Trophoblast cell (in vitro differentiated cells and primary cell): ENCODE measurements around the gene GSTA1.
A peak's percentile ranks its signal among the peaks of the same experiment; 100 is the strongest.
"Not testable (repeated sequence)": the region's sequence is repeated elsewhere in the genome, so short reads cannot be mapped to it uniquely, and the experiment has no call there.

Experiments used
- DNase-seq, 2 donors: peaks; one replicate each; pipeline ENCODE4 v3.0.0-alpha.2; 2016
- H2AFZ ChIP-seq: 2 replicates; pipeline ENCODE4 v1.6.1; 2013; ENCODE audit warnings: low read length, moderate library complexity, mild to moderate bottlenecking; ENCODE audit not compliant: insufficient read depth, poor library complexity
- H2AK5ac ChIP-seq: 2 replicates; pipeline ENCODE4 v1.6.1; 2013; ENCODE audit warnings: mild to moderate bottlenecking, low read length
- H2BK120ac ChIP-seq: 2 replicates; pipeline ENCODE4 v1.6.1; 2013; ENCODE audit warnings: low read length, mild to moderate bottlenecking, moderate library complexity; ENCODE audit not compliant: insufficient read depth, poor library complexity
- H2BK12ac ChIP-seq: 2 replicates; pipeline ENCODE4 v1.6.1; 2013; ENCODE audit warnings: mild to moderate bottlenecking, low read length, moderate library complexity
- H2BK5ac ChIP-seq: 2 replicates; pipeline ENCODE4 v1.6.1; 2013; ENCODE audit warnings: low read length, low read depth, moderate library complexity, mild to moderate bottlenecking; ENCODE audit not compliant: poor library complexity
- H3K14ac ChIP-seq: 2 replicates; pipeline ENCODE4 v1.6.1; 2013; ENCODE audit warnings: mild to moderate bottlenecking, low read length
- H3K18ac ChIP-seq: 2 replicates; pipeline ENCODE4 v1.6.1; 2013; ENCODE audit warnings: mild to moderate bottlenecking, low read length
- H3K23ac ChIP-seq: 2 replicates; pipeline ENCODE4 v1.6.1; 2013; ENCODE audit warnings: low read length
- H3K27ac ChIP-seq: 2 replicates; pipeline ENCODE4 v1.5.1; 2013; ENCODE audit warnings: low read depth, mild to moderate bottlenecking, inconsistent platforms, low read length, moderate library complexity
- H3K27me3 ChIP-seq: 2 replicates; pipeline ENCODE4 v1.6.1; 2013; ENCODE audit warnings: inconsistent platforms, mild to moderate bottlenecking, low read length, moderate library complexity; ENCODE audit not compliant: insufficient read depth
- H3K36me3 ChIP-seq, 2 experiments: 1 replicate in 1 of 2; 2 replicates in 1 of 2; pipeline ENCODE4 v1.6.1; 2013; ENCODE audit warnings: low read length in 2 of 2, mild to moderate bottlenecking in 2 of 2, moderate library complexity in 1 of 2; ENCODE audit not compliant: insufficient read depth in 2 of 2, control insufficient read depth in 1 of 2
- H3K4ac ChIP-seq: 2 replicates; pipeline ENCODE4 v1.6.1; 2013; ENCODE audit warnings: low read depth, mild to moderate bottlenecking, low read length, moderate library complexity
- H3K4me1 ChIP-seq, 2 experiments: 1 replicate in 1 of 2; 2 replicates in 1 of 2; pipeline ENCODE4 v1.6.1; 2013; ENCODE audit warnings: low read length in 2 of 2, mild to moderate bottlenecking in 2 of 2, moderate library complexity in 1 of 2; ENCODE audit not compliant: insufficient read depth in 2 of 2, control insufficient read depth in 1 of 2
- H3K4me2 ChIP-seq: 2 replicates; pipeline ENCODE4 v1.6.1; 2013; ENCODE audit warnings: inconsistent platforms, mild to moderate bottlenecking, low read length, moderate library complexity
- H3K4me3 ChIP-seq: 2 replicates; pipeline ENCODE4 v1.5.1; 2013; ENCODE audit warnings: mild to moderate bottlenecking, low read depth, low read length, inconsistent platforms
- H3K79me1 ChIP-seq: one replicate; pipeline ENCODE4 v1.6.1; 2013; ENCODE audit warnings: low read length
- H3K79me2 ChIP-seq: 2 replicates; pipeline ENCODE4 v1.6.1; 2013; ENCODE audit warnings: low read length, mild to moderate bottlenecking; ENCODE audit not compliant: control insufficient read depth, insufficient read depth, poor library complexity
- H3K9ac ChIP-seq: 2 replicates; pipeline ENCODE4 v1.6.1; 2013; ENCODE audit warnings: mild to moderate bottlenecking, low read length
- H3K9me3 ChIP-seq: 2 replicates; pipeline ENCODE4 v1.6.1; 2013; ENCODE audit warnings: low read depth, mild to moderate bottlenecking, control low read depth, inconsistent platforms, low read length; ENCODE audit not compliant: insufficient read depth
- H4K12ac ChIP-seq: 2 replicates; pipeline ENCODE4 v1.6.1; 2013; ENCODE audit warnings: low read depth, mild to moderate bottlenecking, low read length, moderate library complexity
- H4K8ac ChIP-seq: 2 replicates; pipeline ENCODE4 v1.6.1; 2013; ENCODE audit warnings: low read depth, mild to moderate bottlenecking, low read length, moderate library complexity
- H4K91ac ChIP-seq: one replicate; pipeline ENCODE4 v1.6.1; 2013; ENCODE audit warnings: low read depth, mild to moderate bottlenecking, low read length, moderate library complexity
- WGBS: extraction: QIAGEN DNeasy Blood & Tissue Kit; methylation state at CpG from one replicate; pipeline ENCODE4 v1.1.7; 2013; ENCODE audit warnings: missing lambda C conversion rate; ENCODE audit not compliant: insufficient read length, insufficient coverage; ENCODE audit errors: extremely low coverage; 5-methylcytosine and 5-hydroxymethylcytosine counted together

GSTA1 gene

DNA sequence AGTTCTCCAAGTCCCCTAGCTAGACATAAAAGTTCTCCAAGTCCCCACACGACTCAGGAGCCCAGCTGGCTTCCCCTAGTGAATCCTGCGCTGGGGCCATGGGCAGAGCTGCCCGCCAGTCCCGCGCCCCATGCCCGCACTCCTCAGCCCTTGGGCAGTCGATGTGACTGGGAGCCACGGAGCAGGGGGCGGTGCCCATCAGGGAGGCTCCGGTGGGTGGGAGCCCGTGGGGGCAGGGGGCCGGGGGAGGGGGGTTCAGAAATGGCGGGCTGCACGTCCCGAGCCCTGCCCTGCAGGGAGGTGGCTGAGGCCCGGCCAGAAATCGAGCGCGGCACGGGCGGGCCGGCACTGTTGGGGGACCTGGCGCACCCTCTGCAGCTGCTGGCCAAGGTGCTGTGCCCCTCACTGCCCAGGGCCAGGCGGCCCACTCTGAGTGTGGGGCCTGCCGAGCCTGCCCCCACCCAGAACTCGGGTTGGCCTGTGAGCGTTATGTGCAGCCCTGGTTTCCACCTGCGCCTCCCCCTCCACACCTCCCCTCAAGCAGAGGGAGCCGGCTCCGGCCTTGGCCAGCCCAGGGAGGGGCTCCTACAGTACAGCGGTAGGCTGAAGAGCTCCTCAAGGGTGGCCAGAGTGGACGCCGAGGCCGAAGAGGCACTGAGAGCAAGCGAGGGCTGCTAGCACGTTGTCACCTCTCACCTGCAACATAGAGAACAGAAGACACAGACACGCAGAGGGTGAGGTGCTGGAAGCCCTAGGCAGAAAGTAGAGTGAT lies 25.6 kb upstream of the GSTA1 start:
- WGBS, result no CpG with 5 or more reads among the region's 37 CpGs

GRCh38 chr6:52828621-52829020 lies 25.0 kb upstream of the GSTA1 start:
- not testable (repeated sequence) for DNase-seq, H4K91ac ChIP-seq, H3K27ac ChIP-seq, H2BK12ac ChIP-seq, H3K18ac ChIP-seq, H3K14ac ChIP-seq, H3K79me1 ChIP-seq, H3K4me3 ChIP-seq, H4K12ac ChIP-seq, H3K9ac ChIP-seq, H3K27me3 ChIP-seq, H3K4me1 ChIP-seq, H2BK120ac ChIP-seq, H4K8ac ChIP-seq, H2BK5ac ChIP-seq, H3K79me2 ChIP-seq, H2AFZ ChIP-seq, H3K23ac ChIP-seq, H3K36me3 ChIP-seq, H3K4ac ChIP-seq, H2AK5ac ChIP-seq, H3K4me2 ChIP-seq
- no CpG with 5 or more reads among the region's 4 CpGs for WGBS
- H3K9me3 ChIP-seq, result peaks cover 10% of the 10 kb centered on the region

More for the DNA sequence above, 25.6 kb upstream of the GSTA1 start:
- H3K4me2 ChIP-seq, result no peak overlapping the region
- H3K27ac ChIP-seq, result no peak overlapping the region
- peaks cover 10% of the 10 kb centered on the region for H3K9me3 ChIP-seq
- no peak overlapping the region for H2BK12ac ChIP-seq
- no peak for DNase-seq
- H3K9ac ChIP-seq, result no peak overlapping the region
- no peak overlapping the region for H4K8ac ChIP-seq
- H3K23ac ChIP-seq, result no peak overlapping the region
- H3K27me3 ChIP-seq, result no peaks in the 10 kb centered on the region
- no peak overlapping the region for H2BK120ac ChIP-seq
- peak overlapping the region; percentile 15 for H3K4me3 ChIP-seq
- no peaks in the 10 kb centered on the region for H3K79me2 ChIP-seq
- no peak overlapping the region for H2AK5ac ChIP-seq
- no peak overlapping the region for H3K4ac ChIP-seq
- H3K18ac ChIP-seq, result no peak overlapping the region
- no peak overlapping the region for H2AFZ ChIP-seq
- H4K12ac ChIP-seq, result no peak overlapping the region
- H3K79me1 ChIP-seq, result no peaks in the 10 kb centered on the region
- H2BK5ac ChIP-seq, result no peak overlapping the region
- no peaks in the 10 kb centered on the region for H3K4me1 ChIP-seq
- no peak overlapping the region for H4K91ac ChIP-seq
- no peaks in the 10 kb centered on the region for H3K36me3 ChIP-seq
- no peak overlapping the region for H3K14ac ChIP-seq

- WGBS, result no CpG with 5 or more reads among the region's 1 CpG
- not testable (repeated sequence) for H2BK12ac ChIP-seq, DNase-seq, H3K27ac ChIP-seq, H3K27me3 ChIP-seq, H4K91ac ChIP-seq, H3K9ac ChIP-seq, H3K4me1 ChIP-seq, H4K8ac ChIP-seq, H3K14ac ChIP-seq, H3K4ac ChIP-seq, H2AK5ac ChIP-seq, H3K36me3 ChIP-seq, H3K18ac ChIP-seq, H2AFZ ChIP-seq, H3K79me1 ChIP-seq, H2BK120ac ChIP-seq, H4K12ac ChIP-seq, H3K4me3 ChIP-seq, H2BK5ac ChIP-seq, H3K79me2 ChIP-seq, H3K4me2 ChIP-seq, H3K23ac ChIP-seq
- peaks cover 10% of the 10 kb centered on the region for H3K9me3 ChIP-seq
Measured at GRCh38 chr6:52827073-52827783, 23.6 kb upstream of the GSTA1 start.

GRCh38 chr6:52826513-52826912 lies 22.9 kb upstream of the GSTA1 start:
- H3K27me3 ChIP-seq, result no peaks in the 10 kb centered on the region
- H3K4me2 ChIP-seq, result no peak overlapping the region
- H2AFZ ChIP-seq, result no peak overlapping the region
- H3K36me3 ChIP-seq, result no peaks in the 10 kb centered on the region
- 100% methylated on average over 1 of the region's 1 CpG for WGBS
- H3K4ac ChIP-seq, result no peak overlapping the region
- no peak overlapping the region for H3K23ac ChIP-seq
- no peak overlapping the region for H2BK5ac ChIP-seq
- DNase-seq, result no peak
- no peak overlapping the region for H3K27ac ChIP-seq
- H4K12ac ChIP-seq, result no peak overlapping the region
- no peaks in the 10 kb centered on the region for H3K4me1 ChIP-seq
- no peak overlapping the region for H2BK12ac ChIP-seq
- no peaks in the 10 kb centered on the region for H3K79me2 ChIP-seq
- H3K79me1 ChIP-seq, result no peaks in the 10 kb centered on the region
- no peak overlapping the region for H4K91ac ChIP-seq
- no peak overlapping the region for H2BK120ac ChIP-seq
- no peak overlapping the region for H3K4me3 ChIP-seq
- no peak overlapping the region for H3K9ac ChIP-seq
- no peak overlapping the region for H3K18ac ChIP-seq
- peaks cover 12% of the 10 kb centered on the region for H3K9me3 ChIP-seq
- H3K14ac ChIP-seq, result no peak overlapping the region
- no peak overlapping the region for H4K8ac ChIP-seq
- H2AK5ac ChIP-seq, result no peak overlapping the region
